ENCODE results near the gene TSFM. TPM values are rescaled to one million over a fixed set of nuclear protein-coding genes. Genes with fewer than 3 reads are reported as not detected.

Gene TSFM
- total RNA-seq (2014; rRNA removed; shearing (Covaris generic)): 51.0 and 54.8 TPM in 2 replicates

DNA sequence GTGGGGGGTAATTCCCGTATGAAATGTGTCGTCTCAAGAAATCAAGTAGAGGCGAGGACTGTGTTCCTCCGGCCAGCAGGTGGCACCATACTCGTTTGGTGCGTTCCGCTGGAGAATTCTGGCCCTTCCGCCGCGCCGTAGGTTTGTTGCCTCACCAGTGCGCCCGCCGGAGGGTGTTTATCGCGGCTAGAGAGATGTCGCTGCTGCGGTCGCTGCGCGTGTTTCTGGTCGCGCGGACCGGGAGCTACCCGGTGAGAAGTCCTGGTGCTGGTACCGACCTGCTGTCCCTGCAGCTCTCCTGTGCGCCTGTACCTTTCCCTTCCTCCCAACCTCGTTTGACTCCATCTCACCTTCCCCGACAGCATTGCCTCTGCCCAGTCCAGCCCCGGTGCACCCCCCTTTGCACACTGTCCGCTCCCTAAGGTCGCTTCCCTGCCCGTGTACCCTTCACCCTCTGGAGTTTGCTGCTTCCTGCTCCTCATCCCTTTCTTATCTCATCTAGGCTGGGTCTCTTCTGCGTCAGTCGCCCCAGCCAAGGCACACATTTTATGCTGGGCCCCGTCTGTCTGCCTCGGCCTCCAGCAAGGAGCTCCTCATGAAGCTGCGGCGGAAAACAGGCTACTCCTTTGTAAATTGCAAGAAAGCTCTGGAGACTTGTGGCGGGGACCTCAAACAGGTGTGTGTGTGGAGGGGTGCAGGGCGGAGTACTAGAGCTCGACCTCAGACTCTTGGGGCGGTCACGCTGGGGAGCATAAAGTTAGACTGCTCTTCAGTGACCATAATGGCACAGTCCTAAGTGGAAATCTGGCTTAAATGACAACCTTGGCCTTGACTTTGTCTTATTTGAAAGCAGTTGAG, at the start of gene TSFM:
Gene TSFM (plus strand): TSS at position 180 of the 858 bp plus-strand sequence. CDS start 15 bp downstream, at position 195.
- DNase-seq (ENCODE audit: low spot score): peak; percentile 76

DNA sequence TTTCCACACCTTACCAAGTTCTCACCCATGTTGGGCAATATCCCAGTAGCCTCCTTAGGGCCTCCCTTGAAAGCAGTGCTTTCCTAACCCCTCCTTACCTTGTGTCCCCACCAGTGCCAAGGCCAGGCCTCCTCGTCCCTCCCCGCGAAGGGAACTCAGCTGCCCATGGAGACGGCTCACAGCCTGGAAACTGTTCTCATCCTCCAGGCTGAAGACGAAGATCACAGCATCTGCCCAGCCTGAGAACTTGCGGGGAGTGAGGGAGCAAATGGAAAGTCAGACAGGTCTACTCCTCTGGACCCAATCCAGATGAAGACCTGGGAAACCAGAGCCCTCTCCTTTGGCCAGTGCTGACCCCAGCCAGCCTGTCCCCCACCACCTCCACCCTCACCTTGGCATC, 48.7 kb upstream of the TSFM start:
- no peak for DNase-seq (ENCODE audit: low spot score)

DNA sequence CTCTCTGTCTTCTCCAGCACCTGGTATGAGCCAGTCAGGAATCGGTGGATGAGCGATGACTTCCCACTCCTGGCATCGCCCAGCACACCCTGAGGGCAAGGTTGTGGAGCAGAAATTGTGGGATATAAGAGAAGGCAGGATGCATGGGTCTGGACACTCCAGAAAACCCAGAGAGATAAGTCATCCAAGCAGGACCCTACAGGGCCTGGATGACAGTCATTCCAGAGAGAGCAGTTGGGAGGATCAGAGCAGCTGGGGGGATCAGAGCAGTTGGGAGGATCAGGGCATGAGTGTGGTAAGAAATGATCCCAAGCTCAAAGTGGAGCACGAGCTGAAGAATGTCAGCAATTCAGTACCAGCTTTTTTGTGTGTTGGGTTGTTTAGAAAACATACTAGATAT, 48.0 kb upstream of the TSFM start:
- no peak for DNase-seq (ENCODE audit: low spot score)

DNA sequence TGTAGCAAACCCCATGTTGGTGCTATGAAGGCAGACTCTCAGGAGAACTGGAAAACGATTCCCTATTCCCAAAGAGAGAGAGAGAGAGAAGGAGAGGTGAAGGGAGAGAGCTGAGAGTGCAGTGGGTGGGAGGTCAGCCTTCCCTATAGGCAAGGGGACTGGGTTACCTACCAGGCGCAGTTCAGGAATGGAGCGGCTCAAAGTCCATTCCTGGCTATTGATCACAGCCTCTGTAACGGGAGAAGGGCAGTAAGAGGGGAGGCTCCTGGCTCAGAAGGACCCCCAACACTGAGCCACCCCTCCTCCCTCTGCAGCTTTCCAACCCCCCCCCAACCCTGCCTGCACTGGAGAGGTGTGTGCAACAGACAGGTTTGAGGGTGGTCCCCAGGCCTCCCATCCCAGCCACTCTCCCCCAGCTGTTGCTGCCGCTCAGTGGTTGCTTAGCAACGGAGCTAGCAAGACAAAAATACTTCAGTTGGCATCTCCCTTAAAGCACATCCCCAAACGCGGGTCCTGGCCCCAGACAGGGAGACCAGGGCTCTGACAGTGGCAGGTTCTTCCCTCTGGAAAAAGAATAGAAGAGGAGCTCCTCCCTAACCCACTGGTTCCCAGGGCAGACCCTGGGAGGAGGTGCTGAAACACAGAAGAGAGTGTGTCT, 47.3 kb upstream of the TSFM start:
- no peak for DNase-seq (ENCODE audit: low spot score)

DNA sequence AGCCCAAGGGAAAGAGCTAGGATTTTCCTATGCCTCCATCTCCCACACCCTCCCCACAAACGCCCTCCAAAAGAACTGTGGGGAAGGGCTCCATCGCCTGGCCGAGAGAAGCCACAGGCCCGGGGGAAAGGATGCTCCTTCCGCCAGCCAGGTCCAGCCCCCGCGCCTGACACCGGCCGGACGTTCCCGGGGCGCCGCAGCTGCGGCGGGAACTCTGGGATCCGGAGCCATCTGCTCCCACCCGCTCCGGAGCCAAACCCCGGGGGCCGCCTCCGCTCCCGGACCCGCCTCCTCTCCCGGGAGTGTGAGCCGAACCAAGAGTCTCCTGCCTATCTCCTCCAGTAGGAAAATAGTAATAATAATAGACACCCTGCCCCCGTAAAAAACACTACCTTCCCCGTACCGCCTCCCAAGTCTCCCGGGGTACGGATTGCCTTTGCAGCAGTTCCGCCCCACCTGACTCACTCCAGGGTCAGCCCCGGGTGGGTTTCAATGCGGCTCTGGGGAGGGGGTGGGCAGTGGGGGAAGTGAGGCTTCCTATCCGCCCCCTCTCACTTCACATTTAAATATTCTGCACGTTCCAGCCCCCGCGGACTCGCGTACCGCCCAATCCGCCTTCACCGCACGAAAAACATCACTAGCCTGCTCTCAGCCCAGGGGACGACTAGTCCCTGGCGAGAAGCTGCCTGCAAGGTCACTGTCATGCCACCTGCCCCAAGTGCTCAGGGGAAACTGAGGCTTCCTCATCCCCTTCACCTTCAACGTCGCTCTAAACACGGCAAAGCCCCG, 46.4 kb upstream of the TSFM start:
- DNase-seq (ENCODE audit: low spot score): peak; percentile 27

DNA sequence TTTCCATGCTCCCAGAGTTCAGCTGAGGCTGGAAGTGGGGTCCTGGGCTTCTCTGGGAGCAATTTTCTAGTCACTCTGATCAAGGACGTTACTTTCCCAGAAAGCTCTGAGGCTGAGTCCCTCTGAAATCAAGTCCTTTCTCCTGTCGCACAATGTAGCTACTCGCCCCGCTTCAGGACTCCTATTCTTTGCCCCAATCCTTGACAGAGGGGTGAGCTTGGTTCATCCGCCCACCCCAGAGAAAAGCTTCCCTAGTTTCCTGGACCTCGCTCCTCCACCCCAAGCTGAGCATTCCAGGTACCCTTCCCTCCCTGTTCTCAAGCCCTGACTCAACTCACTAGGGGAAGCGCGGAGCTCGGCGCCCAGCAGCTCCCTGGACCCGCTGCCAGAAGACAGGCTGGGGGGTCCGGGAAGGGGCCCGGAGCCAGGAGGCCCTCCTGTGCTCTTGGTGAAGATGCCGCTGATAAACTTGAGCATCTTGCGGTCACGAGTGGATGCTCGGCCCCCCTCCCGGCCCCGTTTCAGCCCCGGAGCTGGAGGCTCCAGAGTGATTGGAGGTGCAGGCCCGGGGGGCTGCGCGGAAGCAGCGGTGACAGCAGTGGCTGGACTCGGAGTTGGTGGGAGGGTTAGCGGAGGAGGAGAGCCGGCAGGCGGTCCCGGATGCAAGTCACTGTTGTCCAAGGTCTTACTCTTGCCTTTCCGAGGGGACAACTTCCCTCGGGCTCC, 45.7 kb upstream of the TSFM start:
- DNase-seq (ENCODE audit: low spot score): no peak

DNA sequence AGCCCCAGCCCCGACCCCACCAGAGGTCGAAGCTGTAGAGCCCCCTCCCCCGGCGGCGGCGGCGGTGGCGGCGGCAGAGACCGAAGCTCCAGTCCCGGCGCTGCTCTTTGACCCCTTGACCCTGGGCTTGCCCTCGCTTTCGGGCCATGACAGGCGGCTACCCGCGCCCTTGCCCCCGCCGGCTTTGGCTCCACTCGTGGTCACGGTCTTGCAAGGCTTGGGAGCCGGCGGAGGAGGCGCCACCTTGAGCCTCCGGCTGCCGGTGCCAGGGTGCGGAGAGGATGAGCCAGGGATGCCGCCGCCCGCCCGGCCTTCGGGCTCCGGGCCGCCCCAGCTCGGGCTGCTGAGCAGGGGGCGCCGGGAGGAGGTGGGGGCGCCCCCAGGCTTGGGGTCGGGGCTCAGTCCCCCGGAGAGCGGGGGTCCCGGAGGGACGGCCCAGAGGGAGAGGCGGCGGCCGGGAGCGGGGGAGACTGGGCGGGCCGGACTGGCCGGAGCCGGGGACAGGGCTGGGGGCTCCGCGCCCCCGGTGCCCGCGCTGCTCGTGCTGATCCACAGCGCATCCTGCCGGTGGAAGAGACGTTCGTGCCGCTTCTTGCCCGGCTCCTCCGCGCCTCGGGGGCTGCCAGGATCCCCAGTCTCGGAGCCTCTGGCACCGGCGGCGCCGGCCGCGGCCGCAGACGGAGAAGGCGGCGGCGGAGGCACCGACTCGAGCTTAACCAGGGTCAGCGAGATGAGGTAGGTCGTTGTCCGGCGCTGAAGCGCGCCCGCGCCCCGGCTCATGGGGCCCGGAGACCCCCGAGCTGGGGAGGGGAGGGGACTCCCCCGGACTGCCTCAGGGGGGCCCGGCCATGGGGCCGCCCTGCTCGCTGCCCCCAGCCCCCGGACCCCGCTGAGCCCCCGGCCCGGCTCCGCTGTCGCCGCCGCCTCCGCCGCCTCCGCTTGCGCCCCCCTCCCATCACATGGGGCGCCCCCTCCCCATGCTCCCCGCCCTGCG, 44.8 kb upstream of the TSFM start:
- no peak for DNase-seq (ENCODE audit: low spot score)

DNA sequence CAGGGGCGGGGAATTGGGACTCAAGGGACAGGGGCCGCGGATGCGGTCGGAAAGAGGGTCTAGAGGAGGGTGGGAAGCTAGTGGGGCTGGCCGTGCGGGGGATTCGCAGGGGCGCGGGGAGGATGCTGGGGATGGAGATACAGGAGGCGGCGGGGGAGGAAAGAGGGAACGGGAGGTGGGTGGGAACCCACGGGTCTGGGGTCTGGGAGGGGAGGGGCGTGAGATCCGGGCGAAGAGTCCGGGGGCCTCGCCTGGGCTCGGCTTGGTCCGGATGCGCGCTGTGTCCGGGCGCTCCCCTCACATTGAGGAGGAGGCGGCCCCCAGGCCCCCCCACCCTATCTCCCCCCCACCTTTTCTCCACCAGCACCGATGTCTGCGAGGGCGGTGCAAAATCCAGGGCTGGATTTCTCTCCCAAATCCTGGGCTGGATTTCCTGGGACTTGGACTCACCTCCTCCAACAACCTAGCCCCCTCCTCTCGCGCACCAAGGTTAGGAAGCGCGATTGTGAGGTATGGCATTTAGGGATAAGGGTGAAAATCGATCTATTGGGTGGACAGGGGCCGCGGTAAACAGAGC, 43.8 kb upstream of the TSFM start, which contains the start of gene AGAP2:
Gene AGAP2 (minus strand): TSS at position 82 of the 577 bp plus-strand sequence. CDS start 496 bp downstream, outside the sequence.
- DNase-seq (ENCODE audit: low spot score): no peak

DNA sequence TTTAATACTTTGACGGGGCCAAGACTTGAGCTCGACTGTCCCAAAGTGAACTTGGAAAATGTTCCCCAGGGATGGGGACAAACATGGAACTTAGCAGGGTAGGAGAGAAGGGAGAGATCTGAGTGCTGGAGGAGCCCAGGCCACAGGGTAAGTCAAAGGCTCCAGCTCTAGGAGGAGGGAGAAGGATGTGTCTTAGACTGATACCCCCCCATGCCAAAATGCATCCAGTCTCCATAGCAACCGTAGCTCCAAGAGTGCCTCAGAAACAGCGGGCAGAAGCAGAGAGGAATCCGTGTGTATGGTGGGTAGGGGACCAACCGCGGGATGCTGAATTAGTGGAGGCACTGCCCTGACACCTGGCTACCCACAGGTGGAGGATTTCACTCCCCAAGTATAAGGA, 43.2 kb upstream of the TSFM start:
- DNase-seq (ENCODE audit: low spot score): no peak

DNA sequence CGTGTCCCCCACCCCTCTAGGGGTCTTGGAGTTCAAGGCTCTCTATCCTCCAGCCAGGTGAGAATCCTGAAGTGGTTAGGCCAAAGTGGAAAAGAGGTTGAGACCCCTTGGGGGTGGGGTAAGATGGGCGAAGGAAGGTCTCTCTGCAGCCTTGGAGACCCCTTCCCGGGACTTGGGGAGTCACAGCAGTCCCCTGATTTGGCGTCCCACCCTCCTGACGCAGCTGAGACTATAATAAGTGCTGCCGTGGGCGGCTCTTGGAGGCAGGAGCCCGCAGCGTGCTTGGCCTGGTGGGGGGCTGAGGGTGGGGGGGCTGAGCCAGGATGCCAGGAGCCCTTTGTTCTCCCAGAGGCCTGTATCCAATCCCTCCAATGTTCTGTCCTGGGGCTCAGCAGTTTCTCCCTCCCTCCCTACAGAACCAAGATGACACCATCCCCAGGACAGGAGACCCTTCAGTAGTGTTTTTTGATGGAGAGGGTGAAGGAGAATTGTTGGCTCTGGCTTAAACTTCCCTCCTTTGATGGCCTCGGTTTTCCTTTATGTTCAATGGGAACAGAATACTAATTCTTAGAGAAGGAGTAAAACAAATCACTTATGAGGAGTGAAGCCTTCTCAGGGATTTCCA, 42.6 kb upstream of the TSFM start:
- no peak for DNase-seq (ENCODE audit: low spot score)

DNA sequence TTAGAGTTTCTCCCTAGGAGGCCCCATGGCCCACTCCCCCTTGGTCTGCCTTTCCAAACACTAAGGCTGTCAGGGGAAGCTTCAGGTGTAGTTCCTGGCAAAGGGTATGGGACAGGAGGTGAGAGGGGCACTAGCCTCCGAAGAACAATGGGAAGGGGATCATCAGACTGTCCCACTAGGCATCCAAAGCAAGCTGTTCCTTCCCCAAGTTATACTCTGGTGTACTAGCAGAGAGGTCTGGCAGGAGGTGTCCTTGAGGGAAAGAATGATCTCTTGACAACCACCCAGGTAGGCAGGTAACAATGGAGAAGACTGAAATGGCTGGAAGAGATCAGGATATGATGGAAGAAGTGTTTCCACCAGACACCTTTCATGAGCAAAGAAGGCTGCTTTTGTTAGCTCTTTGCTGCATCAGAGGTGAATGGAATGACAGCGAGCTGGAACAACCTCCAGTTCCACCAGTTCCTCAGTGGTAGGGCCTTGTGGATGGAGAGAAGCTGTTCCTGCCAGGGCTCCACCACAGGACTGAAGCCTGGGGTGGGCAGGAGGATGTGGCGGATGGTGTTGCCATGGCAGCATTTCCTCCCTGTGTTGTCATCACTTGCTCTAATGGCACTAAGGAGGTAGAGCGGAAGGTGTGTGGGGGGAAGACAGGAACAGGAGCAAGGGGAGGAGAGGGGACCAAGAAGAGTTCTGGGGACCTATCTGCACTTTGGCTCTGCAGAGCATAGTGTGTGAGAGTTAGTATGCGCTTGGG, 41.8 kb upstream of the TSFM start:
- DNase-seq (ENCODE audit: low spot score): no peak

DNA sequence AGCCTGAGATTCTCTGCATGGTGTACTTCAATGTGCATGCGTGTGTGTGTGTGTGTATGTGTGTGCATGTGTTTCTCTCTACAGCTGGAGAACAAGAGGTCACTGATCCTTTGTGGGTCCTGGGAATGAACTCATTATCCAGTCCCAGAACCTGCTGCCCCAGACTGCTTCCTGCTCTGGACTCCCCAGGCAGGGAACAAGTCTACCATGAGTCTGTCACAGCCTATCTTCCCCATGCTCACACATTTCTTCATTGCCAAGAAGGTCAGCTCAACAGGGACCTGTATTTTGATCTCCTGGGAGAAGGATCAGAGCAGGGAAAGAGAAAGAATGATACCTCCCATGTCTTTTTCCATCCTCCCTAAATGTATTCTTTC, 41.2 kb upstream of the TSFM start:
- DNase-seq (ENCODE audit: low spot score): no peak

DNA sequence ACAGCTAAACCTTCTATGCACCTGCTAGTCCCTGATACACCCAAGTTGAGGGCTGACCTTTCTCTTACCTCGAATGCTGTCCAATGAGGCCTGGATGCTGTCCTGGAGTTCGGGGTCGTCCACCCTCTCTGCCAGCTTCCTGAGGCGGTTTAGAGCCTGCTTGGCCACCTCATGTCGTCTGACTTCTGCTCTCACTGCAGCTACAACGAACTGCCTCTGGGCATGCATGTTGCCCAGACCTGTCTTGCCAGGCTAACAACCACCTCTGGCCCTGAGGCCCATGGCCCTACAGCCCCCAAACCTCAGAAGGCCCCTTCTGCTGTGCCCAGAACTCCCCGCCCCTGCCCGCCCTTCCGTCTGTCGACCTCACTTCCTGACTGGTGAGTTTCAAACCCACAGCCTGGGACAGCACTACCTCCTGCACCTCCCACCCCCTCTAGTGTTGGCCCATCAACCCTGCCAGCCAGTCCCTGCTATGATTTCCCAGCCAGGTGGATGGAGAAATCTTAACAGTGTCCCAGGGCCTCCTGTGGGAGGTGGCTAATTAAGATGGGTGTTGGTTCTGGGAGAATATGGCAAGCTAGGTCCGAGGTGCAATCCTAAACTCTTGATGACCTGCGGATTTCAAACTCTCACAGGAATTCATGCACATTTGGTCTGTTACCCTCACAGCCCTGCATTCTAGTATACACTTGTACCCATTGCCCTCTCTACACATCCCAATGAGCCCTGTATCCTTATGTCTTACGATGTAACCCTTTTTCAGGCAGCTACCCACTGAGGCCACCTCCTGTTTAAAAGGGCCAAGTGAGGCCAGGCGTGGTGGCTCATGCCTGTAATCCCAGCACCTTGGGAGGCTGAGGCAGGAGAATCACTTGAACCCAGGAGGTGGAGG, 40.5 kb upstream of the TSFM start:
- DNase-seq (ENCODE audit: low spot score): no peak

DNA sequence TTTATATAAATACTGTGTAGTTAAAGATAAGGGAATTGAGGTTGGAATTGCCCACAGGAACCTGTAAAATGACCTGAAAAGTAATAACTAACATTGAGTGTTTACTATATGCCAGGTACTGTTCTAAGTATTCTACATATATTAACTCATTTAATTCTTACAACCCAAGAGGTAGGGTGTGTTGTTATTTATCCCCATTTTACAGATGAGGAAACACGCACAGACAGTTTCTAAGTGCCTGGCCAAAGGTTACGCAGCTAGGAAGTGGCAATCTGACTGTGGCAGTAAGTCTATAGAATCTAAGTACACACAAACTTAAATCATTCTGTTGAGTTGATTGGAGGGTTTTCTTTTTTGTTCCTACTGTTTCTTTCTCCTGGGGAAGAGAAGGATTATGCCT, 38.8 kb upstream of the TSFM start:
- DNase-seq (ENCODE audit: low spot score): no peak

DNA sequence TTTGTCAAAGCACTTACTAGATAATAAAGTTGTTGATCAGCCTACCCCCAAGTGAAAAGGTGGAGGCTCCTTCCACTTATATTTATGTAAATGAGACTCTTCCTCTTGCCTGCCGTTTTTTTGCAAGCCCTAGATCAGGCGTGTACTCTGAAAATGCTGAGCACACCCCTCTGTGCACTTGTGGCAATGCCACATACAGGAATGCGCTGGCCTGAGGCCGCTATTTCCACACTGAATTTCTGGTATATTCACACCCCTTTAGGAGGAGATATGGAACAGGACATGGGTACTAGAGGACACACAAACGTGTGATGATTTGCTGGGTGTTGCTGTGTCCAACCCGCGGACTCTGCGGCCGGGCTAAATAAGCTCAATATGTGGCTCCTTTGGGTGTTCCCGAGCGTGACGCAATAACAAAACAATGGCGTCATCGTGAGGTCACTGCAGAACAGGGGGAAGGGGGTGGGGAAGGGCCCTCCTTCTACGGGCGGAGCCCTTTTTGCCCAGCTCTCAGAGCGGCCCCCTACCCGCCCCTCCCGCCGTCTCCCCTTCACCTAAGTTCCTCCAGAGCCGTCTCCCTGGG, 38.3 kb upstream of the TSFM start:
- no peak for DNase-seq (ENCODE audit: low spot score)

DNA sequence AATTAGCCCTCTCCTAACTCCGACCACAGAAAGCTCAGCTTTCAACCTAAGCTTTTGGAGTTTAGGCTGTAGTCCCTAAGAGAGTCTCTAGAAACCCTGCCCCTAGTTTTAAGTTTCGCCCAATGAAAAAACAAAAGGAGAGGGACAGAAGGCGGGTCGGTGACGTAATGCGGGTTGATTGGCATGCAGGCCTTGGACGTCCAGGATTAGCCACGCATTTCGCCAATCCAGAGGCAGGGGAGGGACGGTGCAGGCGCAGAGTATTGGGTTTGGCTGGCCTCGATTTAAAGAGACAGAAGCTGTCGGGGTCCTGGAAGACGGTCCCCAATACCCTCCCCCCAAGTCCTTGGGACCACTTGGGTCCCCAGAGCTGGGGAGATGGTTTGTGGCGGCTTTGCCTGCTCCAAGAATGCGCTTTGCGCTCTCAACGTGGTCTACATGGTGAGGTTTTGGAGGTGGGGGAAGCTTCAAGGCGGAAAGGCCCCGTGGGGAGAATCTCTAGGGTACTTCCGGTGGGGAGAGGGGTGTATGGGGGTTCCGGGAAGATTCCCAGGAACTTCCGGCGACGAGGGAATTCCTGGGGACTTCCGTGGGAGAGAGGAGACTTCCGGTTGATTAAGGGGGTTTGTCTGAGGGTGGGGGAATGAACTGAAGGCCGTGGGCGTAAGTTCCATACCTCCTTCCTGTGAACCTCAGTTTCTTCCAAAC, 37.7 kb upstream of the TSFM start, which contains the start of gene TSPAN31:
Gene TSPAN31 (plus strand): TSS at position 263 of the 708 bp plus-strand sequence. CDS start 116 bp downstream, at position 379.
- peak; percentile 97 for DNase-seq (ENCODE audit: low spot score)

DNA sequence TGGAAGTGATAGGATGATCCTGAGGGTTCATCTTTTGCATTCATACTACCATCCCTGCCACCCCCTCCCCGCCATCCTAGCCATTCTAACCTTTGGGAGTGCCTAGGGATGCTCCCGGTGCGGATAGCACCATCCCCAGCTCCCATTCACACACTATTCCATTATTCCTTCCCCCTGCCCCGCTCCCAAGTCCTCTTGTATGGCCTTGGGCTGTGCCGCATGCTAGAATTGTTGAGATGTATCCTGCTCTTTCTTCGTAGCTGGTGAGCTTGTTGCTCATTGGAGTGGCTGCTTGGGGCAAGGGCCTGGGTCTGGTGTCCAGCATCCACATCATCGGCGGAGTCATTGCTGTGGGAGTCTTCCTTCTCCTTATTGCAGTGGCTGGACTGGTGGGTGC, 37.1 kb upstream of the TSFM start:
- no peak for DNase-seq (ENCODE audit: low spot score)
